Renal cortex interstitium (tissue), 11 donors: ENCODE data around the gene MYB. TPM values are rescaled to one million over a fixed set of nuclear protein-coding genes. Genes with fewer than 3 reads are reported as not detected.

Experiments
- DNase-seq, 11 donors: peaks; one replicate each; pipeline ENCODE4 v3.0.0-alpha.2; 2013; ENCODE audit warnings: low read depth in 9 of 11, low spot score in 4 of 11; ENCODE audit errors: extremely low read depth in 1 of 11
- polyA plus RNA-seq, 3 donors: library from polyadenylated mRNA; unstranded; fragments of 120-200 nt; gene quantifications; one replicate each; pipeline ENCODE4 v1.2.1, GENCODE V29; 2013; ENCODE audit not compliant: insufficient read length in 3 of 3

The MYB gene
- polyA plus RNA-seq, 3 donors, result 3.9 to 5.5 (median 5.2) TPM

- DNase-seq, result no peak
Observed at GRCh38 chr6:135210632-135211305, 29.7 kb downstream of the MYB start.

GRCh38 chr6:135211306-135211702, 30.2 kb downstream of the MYB start:
- no peak for DNase-seq

- no peak for DNase-seq
Observed at GRCh38 chr6:135212020-135212806, 31.1 kb downstream of the MYB start.

- DNase-seq, result no peak
Observed at GRCh38 chr6:135212935-135213334, 31.8 kb downstream of the MYB start.

GRCh38 chr6:135213616-135214015, 32.5 kb downstream of the MYB start:
- DNase-seq, result no peak

- DNase-seq, result no peak
Observed at GRCh38 chr6:135215160-135215559, 34.1 kb downstream of the MYB start.

GRCh38 chr6:135215563-135215962, 34.5 kb downstream of the MYB start:
- no peak for DNase-seq

GRCh38 chr6:135217663-135218062, 36.6 kb downstream of the MYB start:
- no peak for DNase-seq

GRCh38 chr6:135219346-135219745, 38.2 kb downstream of the MYB start:
- no peak for DNase-seq

- DNase-seq, result no peak
Observed at GRCh38 chr6:135221042-135221441, 39.9 kb downstream of the MYB start.

GRCh38 chr6:135221505-135221904, 40.4 kb downstream of the MYB start:
- DNase-seq, result no peak

GRCh38 chr6:135222623-135223022, 41.5 kb downstream of the MYB start:
- DNase-seq, result no peak

- DNase-seq, result no peak
Observed at GRCh38 chr6:135224037-135224647, 43.0 kb downstream of the MYB start.

- no peak for DNase-seq
Observed at GRCh38 chr6:135225911-135226310, 44.8 kb downstream of the MYB start.

- no peak for DNase-seq
Observed at GRCh38 chr6:135226537-135226936, 45.4 kb downstream of the MYB start.

- DNase-seq, result no peak
Observed at GRCh38 chr6:135227349-135227748, 46.2 kb downstream of the MYB start.

- no peak for DNase-seq
Observed at GRCh38 chr6:135227758-135228157, 46.6 kb downstream of the MYB start.

- DNase-seq, result no peak
Observed at GRCh38 chr6:135228486-135228885, 47.4 kb downstream of the MYB start.

- DNase-seq, result no peak
Observed at GRCh38 chr6:135229996-135230395, 48.9 kb downstream of the MYB start.

GRCh38 chr6:135230711-135231468, 49.8 kb downstream of the MYB start:
- DNase-seq, result no peak
